GM12875 (cell line): Measurements from ENCODE around the gene NPY.

Experiments used
- H3K4me3 ChIP-seq: one replicate; pipeline ENCODE4 v1.5.1; 2011; ENCODE audit warnings: low read depth, low read length, control low read depth
- TF ChIP-seq, protein P1 (sequence below): IDR thresholded peaks from 2 replicates; pipeline ENCODE4 v1.5.1; 2011; ENCODE audit warnings: low read depth, mild to moderate bottlenecking, control low read depth, inconsistent platforms, low read length, moderate library complexity, borderline replicate concordance; ENCODE audit not compliant: insufficient read depth

NPY gene

DNA sequence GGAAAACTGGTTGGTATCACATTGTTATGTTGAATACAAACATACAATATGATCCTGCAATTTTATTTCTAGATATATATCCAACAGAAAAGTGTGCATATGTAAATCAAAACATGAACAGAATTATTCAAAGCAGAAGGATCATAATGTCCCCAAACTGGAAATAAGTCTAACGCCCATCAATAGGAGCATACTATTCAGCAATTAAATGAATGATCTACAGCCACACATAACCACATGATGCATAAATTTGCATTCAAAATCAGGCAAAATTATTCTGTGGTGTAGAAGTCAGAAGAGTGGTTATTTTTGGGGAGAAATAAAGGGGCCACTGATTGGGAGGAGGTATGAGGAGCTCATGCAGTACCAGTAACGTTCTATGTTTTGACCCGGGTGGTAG lies 28.6 kb downstream of the NPY start:
- H3K4me3 ChIP-seq, result no peak overlapping the region
- TF ChIP-seq, protein P1, sequence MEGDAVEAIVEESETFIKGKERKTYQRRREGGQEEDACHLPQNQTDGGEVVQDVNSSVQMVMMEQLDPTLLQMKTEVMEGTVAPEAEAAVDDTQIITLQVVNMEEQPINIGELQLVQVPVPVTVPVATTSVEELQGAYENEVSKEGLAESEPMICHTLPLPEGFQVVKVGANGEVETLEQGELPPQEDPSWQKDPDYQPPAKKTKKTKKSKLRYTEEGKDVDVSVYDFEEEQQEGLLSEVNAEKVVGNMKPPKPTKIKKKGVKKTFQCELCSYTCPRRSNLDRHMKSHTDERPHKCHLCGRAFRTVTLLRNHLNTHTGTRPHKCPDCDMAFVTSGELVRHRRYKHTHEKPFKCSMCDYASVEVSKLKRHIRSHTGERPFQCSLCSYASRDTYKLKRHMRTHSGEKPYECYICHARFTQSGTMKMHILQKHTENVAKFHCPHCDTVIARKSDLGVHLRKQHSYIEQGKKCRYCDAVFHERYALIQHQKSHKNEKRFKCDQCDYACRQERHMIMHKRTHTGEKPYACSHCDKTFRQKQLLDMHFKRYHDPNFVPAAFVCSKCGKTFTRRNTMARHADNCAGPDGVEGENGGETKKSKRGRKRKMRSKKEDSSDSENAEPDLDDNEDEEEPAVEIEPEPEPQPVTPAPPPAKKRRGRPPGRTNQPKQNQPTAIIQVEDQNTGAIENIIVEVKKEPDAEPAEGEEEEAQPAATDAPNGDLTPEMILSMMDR, result no peak

DNA sequence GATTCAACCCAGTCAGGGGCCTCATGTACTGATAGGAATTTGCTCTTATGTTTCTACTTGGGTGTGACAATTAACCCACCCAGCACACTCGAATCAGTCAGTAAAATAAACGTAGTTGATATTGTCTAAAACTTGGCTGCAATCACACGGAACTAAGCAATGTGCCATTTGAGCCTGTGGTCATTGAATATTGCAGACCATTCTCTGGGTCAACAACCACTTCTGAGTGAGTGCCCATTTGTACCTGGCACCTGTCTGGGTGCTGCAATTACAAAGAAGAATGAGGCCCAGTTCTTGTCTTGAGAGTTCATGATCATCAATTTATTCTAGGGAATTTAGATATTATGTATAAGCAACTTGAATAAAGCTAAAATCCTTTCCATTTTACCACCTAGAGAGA lies 29.8 kb downstream of the NPY start:
- no peak overlapping the region for H3K4me3 ChIP-seq
- TF ChIP-seq, protein P1, result no peak

DNA sequence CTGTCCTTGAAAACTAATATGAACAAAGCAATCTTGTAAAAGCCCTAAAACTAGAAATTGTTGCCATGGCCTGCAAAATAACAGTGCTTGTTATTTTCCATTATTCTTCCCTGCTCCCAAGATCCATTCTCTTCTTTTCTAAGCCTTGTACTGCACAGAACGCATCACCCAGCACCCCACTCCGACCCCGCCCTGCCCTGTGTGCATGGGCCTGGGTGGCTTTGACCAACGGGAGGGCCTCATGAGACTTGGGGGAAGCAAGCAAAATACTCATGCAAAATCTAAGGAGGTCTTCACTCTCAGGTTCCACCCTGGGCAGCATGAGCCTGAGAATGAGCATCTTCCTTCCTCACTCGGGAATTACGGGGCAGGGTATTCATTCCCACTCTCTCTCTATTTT lies 32.4 kb downstream of the NPY start:
- TF ChIP-seq, protein P1, result no peak
- H3K4me3 ChIP-seq, result no peak overlapping the region

DNA sequence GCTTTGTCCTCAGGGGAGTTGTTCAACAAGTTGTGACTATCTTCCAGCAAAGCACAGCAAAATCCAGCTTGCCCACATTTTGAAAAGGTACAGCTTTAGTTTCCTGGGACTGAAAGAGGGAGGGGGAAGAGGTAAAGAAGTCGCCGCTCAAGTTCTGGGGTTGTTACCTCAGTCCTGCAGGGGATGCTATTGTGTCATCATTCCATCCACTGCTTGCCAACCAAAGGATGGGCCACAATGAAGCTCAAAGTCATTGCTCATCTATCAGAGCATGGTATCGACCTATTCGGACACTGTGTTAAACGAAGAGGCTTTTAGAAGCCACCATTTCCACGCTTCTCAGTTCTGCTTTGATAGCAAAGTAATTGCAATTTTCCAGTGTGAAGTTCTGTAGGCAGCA lies 34.3 kb downstream of the NPY start:
- no peak overlapping the region for H3K4me3 ChIP-seq
- TF ChIP-seq, protein P1, result peak; percentile 69

DNA sequence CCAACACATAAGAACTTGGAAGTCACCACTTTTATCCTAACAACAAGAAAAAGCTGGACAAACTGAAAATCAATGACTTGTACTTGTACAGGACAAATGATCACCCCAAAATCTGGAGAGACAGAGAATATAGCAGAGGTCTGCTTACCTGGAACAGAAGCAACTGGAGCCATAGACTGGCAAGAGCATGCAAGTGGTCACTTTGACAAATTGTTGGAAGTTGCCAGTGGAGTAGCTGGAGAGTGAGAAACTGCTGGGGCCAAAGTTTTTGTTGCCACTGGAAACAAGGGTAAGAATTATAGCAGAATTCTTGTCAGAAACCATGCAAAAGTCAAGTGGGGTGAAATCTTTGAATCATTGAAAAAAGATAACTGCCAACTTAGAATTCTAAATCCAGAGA lies 35.2 kb downstream of the NPY start:
- H3K4me3 ChIP-seq, result no peak overlapping the region
- TF ChIP-seq, protein P1, result no peak

DNA sequence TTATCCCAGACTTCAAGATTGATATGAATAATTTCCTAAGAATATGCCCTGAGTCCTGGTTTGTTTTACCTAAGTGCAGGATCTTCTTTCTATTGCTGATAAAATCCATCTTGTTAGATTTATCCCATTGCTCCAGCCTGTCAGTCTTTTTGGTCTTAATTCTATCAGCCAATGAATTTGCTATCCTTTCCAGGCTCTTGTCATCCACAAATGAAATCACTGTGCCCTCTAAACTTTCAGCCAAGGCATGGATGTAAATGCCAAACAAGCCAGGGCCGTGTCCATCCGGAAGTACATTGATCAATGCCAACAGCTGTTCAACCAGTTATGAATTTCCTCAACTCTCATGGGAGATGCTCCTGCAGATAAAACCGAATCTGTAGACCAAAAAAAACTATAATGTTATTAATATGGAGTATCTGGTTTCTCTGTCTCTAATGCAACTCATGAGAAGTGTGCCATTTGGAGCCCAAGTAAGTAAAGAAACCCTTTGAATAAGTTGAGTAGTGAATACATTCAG lies 40.0 kb downstream of the NPY start:
- no peak overlapping the region for H3K4me3 ChIP-seq
- TF ChIP-seq, protein P1, result no peak

DNA sequence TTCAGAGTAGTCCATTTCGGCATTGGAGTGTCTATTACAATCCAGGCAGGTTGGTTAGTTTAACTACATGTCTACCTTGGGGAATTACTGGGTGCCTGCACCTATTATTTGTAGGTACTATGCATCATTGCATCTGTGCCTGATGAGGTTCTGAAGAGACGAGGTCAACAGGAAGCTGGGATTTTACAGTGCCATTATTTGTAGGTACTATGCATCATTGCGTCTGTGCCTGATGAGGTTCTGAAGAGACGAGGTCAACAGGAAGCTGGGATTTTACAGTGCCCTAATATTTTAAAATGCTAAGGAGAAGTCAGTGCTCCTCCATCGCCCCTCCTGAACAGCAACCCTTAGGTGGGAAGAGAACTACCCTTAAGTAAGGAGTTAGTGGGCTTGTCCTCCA lies 41.7 kb downstream of the NPY start:
- TF ChIP-seq, protein P1, result no peak
- no peak overlapping the region for H3K4me3 ChIP-seq
